Neuronal stem cell (in vitro differentiated cells): ENCODE results near the gene PLXNB3.
A peak's percentile ranks its signal among the peaks of the same experiment; 100 is the strongest.

ENCODE experiments used
- DNase-seq: peaks from one replicate; pipeline ENCODE4 v3.0.0-alpha.2; 2013; ENCODE audit warnings: low spot score
- H2AFZ ChIP-seq: one replicate; pipeline ENCODE4 v1.6.1; 2013; ENCODE audit warnings: mild to moderate bottlenecking, low read length, inconsistent platforms
- H2AK5ac ChIP-seq: 2 replicates; pipeline ENCODE4 v1.6.1; 2013; ENCODE audit warnings: low read depth, mild to moderate bottlenecking, inconsistent platforms, low read length, moderate library complexity, mixed read lengths
- H2BK120ac ChIP-seq: 2 replicates; pipeline ENCODE4 v1.6.1; 2013; ENCODE audit warnings: low read depth, mild to moderate bottlenecking, inconsistent platforms, low read length, moderate library complexity, mixed read lengths
- H2BK12ac ChIP-seq: one replicate; pipeline ENCODE4 v1.6.1; 2013; ENCODE audit warnings: low read length, inconsistent platforms
- H2BK15ac ChIP-seq: 2 replicates; pipeline ENCODE4 v1.6.1; 2013; ENCODE audit warnings: mild to moderate bottlenecking, low read length, inconsistent platforms, mixed read lengths
- H2BK5ac ChIP-seq: one replicate; pipeline ENCODE4 v1.6.1; 2013; ENCODE audit warnings: inconsistent platforms, mild to moderate bottlenecking, low read length, moderate library complexity
- H3K14ac ChIP-seq: one replicate; pipeline ENCODE4 v1.6.1; 2013; ENCODE audit warnings: low read length, inconsistent platforms
- H3K18ac ChIP-seq: 2 replicates; pipeline ENCODE4 v1.6.1; 2013; ENCODE audit warnings: low read length, inconsistent platforms
- H3K23ac ChIP-seq: 2 replicates; pipeline ENCODE4 v1.6.1; 2013; ENCODE audit warnings: low read depth, mild to moderate bottlenecking, mixed read lengths, low read length, inconsistent platforms; ENCODE audit not compliant: poor library complexity
- H3K27ac ChIP-seq: replicated peaks from 3 replicates; pipeline ENCODE4 v1.5.1; 2013; ENCODE audit warnings: low read length, inconsistent platforms
- H3K27me3 ChIP-seq, 3 experiments: 2 replicates each; pipeline ENCODE4 v1.6.1; 2013; ENCODE audit warnings: low read length in 3 of 3, mild to moderate bottlenecking in 2 of 3, inconsistent platforms in 1 of 3, low read depth in 1 of 3, mixed read lengths in 1 of 3, moderate library complexity in 1 of 3; ENCODE audit not compliant: control insufficient read depth in 3 of 3, insufficient read depth in 3 of 3
- H3K36me3 ChIP-seq, 2 donors: replicated peaks in 1 of 2; 2 replicates each; pipeline ENCODE4 v1.6.1; 2013; ENCODE audit warnings: low read length in 2 of 2; ENCODE audit not compliant: control insufficient read depth in 2 of 2, insufficient read depth in 2 of 2
- H3K4ac ChIP-seq: 2 replicates; pipeline ENCODE4 v1.6.1; 2013; ENCODE audit warnings: inconsistent platforms, mild to moderate bottlenecking, low read length, moderate library complexity
- H3K4me1 ChIP-seq, 2 donors: 1 replicate in 1 of 2; 2 replicates in 1 of 2; pipeline ENCODE4 v1.6.1; 2013; ENCODE audit warnings: low read length in 2 of 2, low read depth in 1 of 2; ENCODE audit not compliant: control insufficient read depth in 2 of 2, insufficient read depth in 1 of 2
- H3K4me2 ChIP-seq: one replicate; pipeline ENCODE4 v1.6.1; 2013; ENCODE audit warnings: mild to moderate bottlenecking, low read length, inconsistent platforms; ENCODE audit not compliant: insufficient read depth, poor library complexity, severe bottlenecking
- H3K4me3 ChIP-seq, 2 donors: 2 replicates each; pipeline ENCODE4 v1.5.1; 2013; ENCODE audit warnings: low read length in 2 of 2, mild to moderate bottlenecking in 2 of 2, inconsistent platforms in 1 of 2, moderate library complexity in 1 of 2
- H3K79me1 ChIP-seq: one replicate; pipeline ENCODE4 v1.6.1; 2013; ENCODE audit warnings: low read depth, mild to moderate bottlenecking, inconsistent platforms, low read length, moderate library complexity
- H3K9ac ChIP-seq: one replicate; pipeline ENCODE4 v1.6.1; 2013; ENCODE audit warnings: mild to moderate bottlenecking, low read depth, low read length, inconsistent platforms; ENCODE audit not compliant: poor library complexity
- H3K9me3 ChIP-seq, 2 donors: replicated peaks in 1 of 2; 2 replicates each; pipeline versions ENCODE3 to v1.6.1; 2013; ENCODE audit warnings: low read length in 2 of 2, mild to moderate bottlenecking in 2 of 2, inconsistent platforms in 1 of 2, low read depth in 1 of 2, mixed read lengths in 1 of 2, moderate library complexity in 1 of 2; ENCODE audit not compliant: control insufficient read depth in 2 of 2, insufficient read depth in 1 of 2
- H4K8ac ChIP-seq: one replicate; pipeline ENCODE4 v1.6.1; 2013; ENCODE audit warnings: low read depth, mild to moderate bottlenecking, inconsistent platforms, low read length, moderate library complexity
- H4K91ac ChIP-seq: one replicate; pipeline ENCODE4 v1.6.1; 2013; ENCODE audit warnings: low read length, low read depth, mild to moderate bottlenecking, inconsistent platforms; ENCODE audit not compliant: poor library complexity
- WGBS, 2 donors: extraction: QIAGEN DNeasy Blood & Tissue Kit; methylation state at CpG; one replicate each; pipeline ENCODE4 v1.1.7; 2013; ENCODE audit warnings: missing lambda C conversion rate in 2 of 2, mixed read lengths in 1 of 2; ENCODE audit not compliant: insufficient read length in 2 of 2, insufficient replicate concordance in 1 of 2; ENCODE audit errors: extremely low coverage in 2 of 2; 5-methylcytosine and 5-hydroxymethylcytosine counted together

PLXNB3 gene

GRCh38 chrX:153792368-153792767 is 28.3 kb downstream of the PLXNB3 start:
- no peak overlapping the region for H2BK120ac ChIP-seq
- H3K23ac ChIP-seq, result no peak overlapping the region
- no peak overlapping the region for H3K18ac ChIP-seq
- peaks cover 5% of the 10 kb centered on the region in 2 donors for H3K4me1 ChIP-seq
- no peak overlapping the region for H3K4ac ChIP-seq
- H2BK15ac ChIP-seq, result no peak overlapping the region
- no peak overlapping the region for H2AK5ac ChIP-seq
- H3K27ac ChIP-seq, result no peak overlapping the region
- H3K9me3 ChIP-seq, result peaks cover 0 to 4% of the 10 kb centered on the region in 2 donors
- H4K91ac ChIP-seq, result no peak overlapping the region
- H3K4me3 ChIP-seq, result peak overlapping the region in 1 of 2 donors; percentile 78
- no peak overlapping the region for H2BK12ac ChIP-seq
- no peak overlapping the region for H3K14ac ChIP-seq
- no peak overlapping the region for H3K9ac ChIP-seq
- peaks cover 5 to 32% of the 10 kb centered on the region in 2 donors for H3K36me3 ChIP-seq
- no peak overlapping the region for H4K8ac ChIP-seq
- H3K79me1 ChIP-seq, result peaks cover 6% of the 10 kb centered on the region
- no peak overlapping the region for H3K4me2 ChIP-seq
- no CpG with 5 or more reads among the region's 6 CpGs for WGBS, 2 donors
- H3K27me3 ChIP-seq, result peaks cover 0 to 14% (median 0%) of the 10 kb centered on the region in 3 experiments
- no peak overlapping the region for H2AFZ ChIP-seq
- H2BK5ac ChIP-seq, result no peak overlapping the region
- DNase-seq, result no peak

GRCh38 chrX:153793291-153793690 is 29.2 kb downstream of the PLXNB3 start:
- Histone ChIP-seq H3K23ac (no peak overlapping the region), H3K4me2 (peak overlapping the region; percentile 66), H3K14ac (no peak overlapping the region), H3K27me3 (peaks cover 0 to 14% (median 0%) of the 10 kb centered on the region in 3 experiments), H4K8ac (no peak overlapping the region), H3K4ac (no peak overlapping the region), H2BK15ac (no peak overlapping the region), H2BK120ac (no peak overlapping the region), H3K4me3 (peak overlapping the region; percentile 78 to 88), H3K27ac (no peak overlapping the region), H3K9ac (no peak overlapping the region), H2BK5ac (no peak overlapping the region), H3K79me1 (peaks cover 6% of the 10 kb centered on the region), H2AK5ac (no peak overlapping the region), H2AFZ (no peak overlapping the region), H4K91ac (no peak overlapping the region), H3K36me3 (peaks cover 5 to 39% of the 10 kb centered on the region in 2 donors), H3K18ac (no peak overlapping the region), H2BK12ac (no peak overlapping the region), H3K4me1 (peaks cover 5% of the 10 kb centered on the region in 2 donors), H3K9me3 (peaks cover 0 to 4% of the 10 kb centered on the region in 2 donors)
- WGBS, 2 donors, result no CpG with 5 or more reads among the region's 7 CpGs
- DNase-seq, result no peak

GRCh38 chrX:153794018-153794896 is 30.2 kb downstream of the PLXNB3 start, which contains the start of the genes IDH3G and SSR4:
IDH3G (minus strand) TSS chrX:153794375; CDS start chrX:153794326, 49 bp downstream.
SSR4 (plus strand) TSS chrX:153794668; CDS start chrX:153794688, 20 bp downstream.
- peak; percentile 91 for DNase-seq
- H2BK15ac ChIP-seq, result no peak within 1 kb of the TSS
- peak within 1 kb of the TSS; percentile 31 for H3K23ac ChIP-seq
- WGBS, 2 donors, result no CpG with 5 or more reads among the region's 92 CpGs
- H3K27me3 ChIP-seq, result peaks cover 0 to 14% (median 0%) of the 10 kb centered on the region in 3 experiments
- no peak within 1 kb of the TSS for H2BK5ac ChIP-seq
- peak within 1 kb of the TSS; percentile 99 for H3K18ac ChIP-seq
- H3K4me2 ChIP-seq, result peak within 1 kb of the TSS; percentile 66
- H3K36me3 ChIP-seq, result peaks cover 5 to 48% of the 10 kb centered on the region in 2 donors
- H4K8ac ChIP-seq, result no peak within 1 kb of the TSS
- H4K91ac ChIP-seq, result no peak within 1 kb of the TSS
- H3K4me3 ChIP-seq, result peak within 1 kb of the TSS; percentile 78 to 93
- H2BK120ac ChIP-seq, result no peak within 1 kb of the TSS
- H2BK12ac ChIP-seq, result no peak within 1 kb of the TSS
- peaks cover 6% of the 10 kb centered on the region for H3K79me1 ChIP-seq
- peak within 1 kb of the TSS; percentile 53 for H3K4ac ChIP-seq
- no peak within 1 kb of the TSS for H2AK5ac ChIP-seq
- peaks cover 5% of the 10 kb centered on the region in 2 donors for H3K4me1 ChIP-seq
- peak within 1 kb of the TSS; percentile 56 for H3K14ac ChIP-seq
- peaks cover 0 to 4% of the 10 kb centered on the region in 2 donors for H3K9me3 ChIP-seq
- H3K9ac ChIP-seq, result peak within 1 kb of the TSS; percentile 98
- peak within 1 kb of the TSS; percentile 91 for H2AFZ ChIP-seq
- peak within 1 kb of the TSS; percentile 68 for H3K27ac ChIP-seq
